SU-DHL-6 (cell line): ENCODE data around the gene TRAPPC3L.
"Not testable (repeated sequence)": the region's sequence is repeated elsewhere in the genome, so short reads cannot be mapped to it uniquely, and the experiment has no call there.

ENCODE experiments used
- H2AFZ ChIP-seq: fragments of 200-600 bp; sonication (generic); 2 replicates; pipeline ENCODE4 v1.6.1; 2014; ENCODE audit warnings: low read depth, mild to moderate bottlenecking, moderate library complexity, mixed read lengths, antibody characterized with exemption, low read length; ENCODE audit not compliant: severe bottlenecking
- H3F3A ChIP-seq: fragments of 200-600 bp; shearing (Covaris generic); 2 replicates; pipeline ENCODE4 v1.6.0; 2016; ENCODE audit warnings: antibody characterized with exemption, mild to moderate bottlenecking; ENCODE audit not compliant: insufficient read depth
- H3K27ac ChIP-seq: fragments of 200-600 bp; sonication (generic); 2 replicates; pipeline ENCODE4 v1.5.1; 2016; ENCODE audit warnings: low read depth, mild to moderate bottlenecking, low read length, moderate library complexity, mixed read lengths
- H3K27me3 ChIP-seq: fragments of 200-600 bp; sonication (generic), shearing (Covaris generic); 2 replicates; pipeline ENCODE4 v1.6.0; 2014; ENCODE audit warnings: mild to moderate bottlenecking, low read length
- H3K36me3 ChIP-seq: fragments of 200-600 bp; sonication (generic); 2 replicates; pipeline ENCODE4 v1.6.1; 2014; ENCODE audit warnings: mild to moderate bottlenecking, low read length, mixed read lengths
- H3K4me2 ChIP-seq: fragments of 300-600, 200-600 bp; shearing (Covaris generic), sonication (generic); 2 replicates; pipeline ENCODE4 v1.6.0; 2014; ENCODE audit warnings: low read length, low read depth, mild to moderate bottlenecking; ENCODE audit not compliant: poor library complexity, severe bottlenecking
- H3K4me3 ChIP-seq: fragments of 200-600 bp; sonication (generic); 2 replicates; pipeline ENCODE4 v1.5.1; 2014; ENCODE audit warnings: antibody characterized with exemption, low read length, mild to moderate bottlenecking, mixed read lengths; ENCODE audit not compliant: insufficient read depth, poor library complexity, severe bottlenecking
- H3K79me2 ChIP-seq: fragments of 200-600 bp; sonication (generic); 2 replicates; pipeline ENCODE4 v1.6.1; 2014; ENCODE audit warnings: mild to moderate bottlenecking, low read length, moderate library complexity; ENCODE audit not compliant: insufficient read depth
- H3K9ac ChIP-seq: fragments of 200-600 bp; sonication (generic); 2 replicates; pipeline ENCODE4 v1.7.0; 2014; ENCODE audit warnings: mild to moderate bottlenecking, low read length
- H3K9me2 ChIP-seq: fragments of 200-600 bp; sonication (generic); replicated peaks from 2 replicates; pipeline ENCODE4 v1.6.1; 2014; ENCODE audit warnings: low read length; ENCODE audit not compliant: insufficient read depth
- H3K9me3 ChIP-seq: fragments of 200-600 bp; sonication (generic); 2 replicates; pipeline ENCODE4 v1.6.1; 2014; ENCODE audit warnings: low read length, mixed read lengths; ENCODE audit not compliant: insufficient read depth
- H4K20me1 ChIP-seq: fragments of 200-600 bp; sonication (generic); 2 replicates; pipeline ENCODE4 v1.6.1; 2014; ENCODE audit warnings: low read depth, mild to moderate bottlenecking, antibody characterized with exemption, low read length, moderate library complexity, mixed read lengths
- CTCF ChIP-seq: fragments of 200-600 bp; sonication (generic); IDR thresholded peaks from one replicate; pipeline ENCODE4 v1.5.1; 2017; ENCODE audit warnings: antibody characterized with exemption, mild to moderate bottlenecking, low read length, moderate library complexity; ENCODE audit not compliant: insufficient read depth, poor library complexity, severe bottlenecking
- EZH2phosphoT487 ChIP-seq: fragments of 200-600 bp; sonication (generic), shearing (Covaris generic); conservative IDR thresholded peaks from 2 replicates; pipeline ENCODE4 v1.6.1; 2018; ENCODE audit warnings: mild to moderate bottlenecking, antibody characterized with exemption, low read length, moderate library complexity, mixed read lengths

The TRAPPC3L gene

GRCh38 chr6:116507324-116507723 lies 38.2 kb downstream of the TRAPPC3L start:
- Histone ChIP-seq H3K27me3 (no peaks in the 10 kb centered on the region), H3F3A (no peaks in the 10 kb centered on the region), H3K4me2 (no peak overlapping the region), H3K4me3 (no peak overlapping the region), H3K9ac (no peak overlapping the region), H3K27ac (no peak overlapping the region), H2AFZ (no peak overlapping the region), H3K79me2 (no peaks in the 10 kb centered on the region), H4K20me1 (no peaks in the 10 kb centered on the region), H3K9me2 (no peaks in the 10 kb centered on the region), H3K36me3 (no peaks in the 10 kb centered on the region), H3K9me3 (no peaks in the 10 kb centered on the region)
- TF ChIP-seq CTCF: no peak
- no peak for TF ChIP-seq EZH2phosphoT487

GRCh38 chr6:116500969-116501433 lies 44.5 kb downstream of the TRAPPC3L start:
- Histone ChIP-seq H3K9me3 (no peaks in the 10 kb centered on the region), H3K9ac (no peak overlapping the region), H3F3A (no peaks in the 10 kb centered on the region), H4K20me1 (no peaks in the 10 kb centered on the region), H3K36me3 (no peaks in the 10 kb centered on the region), H3K27me3 (no peaks in the 10 kb centered on the region), H2AFZ (no peak overlapping the region), H3K9me2 (no peaks in the 10 kb centered on the region), H3K4me2 (no peak overlapping the region), H3K79me2 (no peaks in the 10 kb centered on the region), H3K4me3 (no peak overlapping the region), H3K27ac (no peak overlapping the region)
- no peak for TF ChIP-seq EZH2phosphoT487
- TF ChIP-seq CTCF: no peak

GRCh38 chr6:116497113-116497676 lies 48.3 kb downstream of the TRAPPC3L start:
- Histone ChIP-seq H3K4me2 (no peak overlapping the region), H3K4me3 (no peak overlapping the region), H2AFZ (no peak overlapping the region), H3K9me3 (no peaks in the 10 kb centered on the region), H4K20me1 (no peaks in the 10 kb centered on the region), H3K9ac (no peak overlapping the region), H3K27ac (no peak overlapping the region), H3K36me3 (no peaks in the 10 kb centered on the region), H3F3A (no peaks in the 10 kb centered on the region), H3K9me2 (no peaks in the 10 kb centered on the region), H3K79me2 (no peaks in the 10 kb centered on the region), H3K27me3 (no peaks in the 10 kb centered on the region)
- no peak for TF ChIP-seq EZH2phosphoT487
- no peak for TF ChIP-seq CTCF

DNA sequence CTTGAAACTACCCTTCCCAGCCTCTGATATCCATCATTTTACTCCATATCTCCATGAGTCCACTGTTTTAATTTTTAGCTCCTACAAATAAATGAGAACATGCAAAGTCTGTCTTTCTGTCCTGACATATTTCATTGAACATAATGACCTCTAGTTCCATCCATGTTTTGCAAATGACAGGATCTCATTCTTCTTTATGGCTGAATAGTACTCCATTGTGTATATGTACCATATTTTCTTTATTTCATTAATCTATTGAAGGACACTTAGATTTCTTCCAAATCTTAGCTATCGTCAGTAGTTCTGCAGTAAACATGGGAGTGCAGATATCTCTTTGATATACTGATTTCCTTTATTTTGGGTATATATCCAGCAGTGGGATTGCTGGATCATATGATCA lies 50.3 kb downstream of the TRAPPC3L start:
- H3K27ac ChIP-seq, H3K4me2 ChIP-seq, H3K4me3 ChIP-seq, H4K20me1 ChIP-seq, H3K79me2 ChIP-seq, H3F3A ChIP-seq, H3K9me2 ChIP-seq, H3K9me3 ChIP-seq, H2AFZ ChIP-seq, H3K9ac ChIP-seq, H3K36me3 ChIP-seq, H3K27me3 ChIP-seq: not testable (repeated sequence)
